ENCODE data around the gene KRTAP10-9.

KRTAP10-9 gene

GRCh38 chr21:44602463-44602850 lies 24.4 kb upstream of the KRTAP10-9 start:
- TF ChIP-seq POLR2AphosphoS5 (IDR thresholded peaks at IDR 0.05; ENCODE audit: low read depth, low read length): no peak
- TF ChIP-seq SIN3A (IDR thresholded peaks at IDR 0.05; ENCODE audit: borderline replicate concordance, insufficient read depth, low read length): no peak
- TF ChIP-seq TAF1 (IDR thresholded peaks at IDR 0.05; ENCODE audit: borderline replicate concordance, insufficient read depth, low read length): no peak
- no peak for TF ChIP-seq FOXP2 (optimal IDR thresholded peaks at IDR 0.05; ENCODE audit: borderline replicate concordance, extremely low read depth, extremely low read length, insufficient read depth)
- TF ChIP-seq REST (IDR thresholded peaks at IDR 0.05; ENCODE audit: insufficient read depth in 1 of 2, low read depth in 2 of 2, low read length in 2 of 2): no peak

GRCh38 chr21:44603109-44603875 lies 23.6 kb upstream of the KRTAP10-9 start:
- TF ChIP-seq TAF1 (IDR thresholded peaks at IDR 0.05; ENCODE audit: borderline replicate concordance, insufficient read depth, low read length) (no peak), REST (IDR thresholded peaks at IDR 0.05; ENCODE audit: insufficient read depth in 1 of 2, low read depth in 2 of 2, low read length in 2 of 2) (no peak), POLR2AphosphoS5 (IDR thresholded peaks at IDR 0.05; ENCODE audit: low read depth, low read length) (no peak), SIN3A (IDR thresholded peaks at IDR 0.05; ENCODE audit: borderline replicate concordance, insufficient read depth, low read length) (no peak), FOXP2 (optimal IDR thresholded peaks at IDR 0.05; ENCODE audit: borderline replicate concordance, extremely low read depth, extremely low read length, insufficient read depth) (no peak)

GRCh38 chr21:44603911-44604310 lies 23.0 kb upstream of the KRTAP10-9 start:
- TF ChIP-seq SIN3A (IDR thresholded peaks at IDR 0.05; ENCODE audit: borderline replicate concordance, insufficient read depth, low read length): no peak
- TF ChIP-seq REST (IDR thresholded peaks at IDR 0.05; ENCODE audit: insufficient read depth in 1 of 2, low read depth in 2 of 2, low read length in 2 of 2): no peak
- TF ChIP-seq TAF1 (IDR thresholded peaks at IDR 0.05; ENCODE audit: borderline replicate concordance, insufficient read depth, low read length): no peak
- TF ChIP-seq FOXP2 (optimal IDR thresholded peaks at IDR 0.05; ENCODE audit: borderline replicate concordance, extremely low read depth, extremely low read length, insufficient read depth): no peak
- TF ChIP-seq POLR2AphosphoS5 (IDR thresholded peaks at IDR 0.05; ENCODE audit: low read depth, low read length): no peak

GRCh38 chr21:44606495-44606894 lies 20.4 kb upstream of the KRTAP10-9 start:
- TF ChIP-seq SIN3A (IDR thresholded peaks at IDR 0.05; ENCODE audit: borderline replicate concordance, insufficient read depth, low read length): no peak
- no peak for TF ChIP-seq TAF1 (IDR thresholded peaks at IDR 0.05; ENCODE audit: borderline replicate concordance, insufficient read depth, low read length)
- TF ChIP-seq POLR2AphosphoS5 (IDR thresholded peaks at IDR 0.05; ENCODE audit: low read depth, low read length): no peak
- no peak for TF ChIP-seq FOXP2 (optimal IDR thresholded peaks at IDR 0.05; ENCODE audit: borderline replicate concordance, extremely low read depth, extremely low read length, insufficient read depth)
- no peak for TF ChIP-seq REST (IDR thresholded peaks at IDR 0.05; ENCODE audit: insufficient read depth in 1 of 2, low read depth in 2 of 2, low read length in 2 of 2)
